HG03139 (cell line): ENCODE measurements around the gene PNPLA3.
"Not testable (repeated sequence)": the region's sequence is repeated elsewhere in the genome, so short reads cannot be mapped to it uniquely, and the experiment has no call there.

Source experiments
- ATAC-seq: cut with Tn5 transposase; IDR thresholded peaks from one replicate; pipeline ENCODE4 v1.9.1; 2021; ENCODE audit not compliant: unreplicated experiment

Gene PNPLA3

DNA sequence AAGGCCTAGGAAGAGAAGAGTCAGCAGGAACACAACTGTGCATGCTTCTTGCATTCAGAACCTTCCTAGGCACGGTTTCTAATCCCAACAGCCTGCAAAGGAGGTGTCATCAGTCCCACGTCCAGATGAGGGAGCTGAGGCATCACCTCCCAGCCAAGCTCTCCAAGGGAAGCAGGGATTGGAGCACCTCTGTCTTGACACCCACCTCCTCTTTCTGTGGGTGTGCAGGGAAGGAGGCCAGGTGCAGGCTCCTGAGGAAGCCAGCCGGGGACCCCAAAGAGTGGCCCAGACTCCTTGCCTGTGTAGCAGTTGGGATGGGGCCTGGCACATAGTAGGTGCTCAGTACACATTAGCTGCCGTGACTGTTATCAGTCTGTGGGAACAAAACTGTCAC lies 33.7 kb upstream of the PNPLA3 start:
- ATAC-seq = no peak

DNA sequence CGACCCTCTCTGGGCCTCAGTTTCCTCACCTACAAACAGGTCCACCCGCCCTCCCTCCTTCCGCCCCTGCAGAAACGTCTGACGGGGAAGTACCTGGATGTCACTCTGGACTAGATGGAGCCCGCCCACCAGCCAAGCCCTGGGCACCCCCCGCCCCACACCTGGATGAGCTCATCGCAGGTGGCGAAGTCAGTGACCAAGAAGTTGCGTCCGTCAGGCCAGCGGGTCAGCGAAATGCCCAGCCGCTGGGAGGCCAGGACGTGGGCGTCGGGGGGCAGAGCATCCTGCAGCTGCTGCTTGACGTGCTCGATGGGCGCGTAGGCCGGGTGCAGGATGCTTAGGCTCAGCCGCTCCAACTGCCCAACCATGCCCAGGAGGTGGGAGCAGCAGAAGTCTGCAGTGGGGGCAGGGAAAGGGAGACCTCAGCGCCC lies 32.7 kb upstream of the PNPLA3 start:
- no peak for ATAC-seq

- no peak for ATAC-seq
Observed at GRCh38 chr22:43891360-43892182, 32.0 kb upstream of the PNPLA3 start, which contains the start of gene PNPLA5. PNPLA5 (minus strand) TSS chr22:43892013; CDS start chr22:43891880, 133 bp downstream.

DNA sequence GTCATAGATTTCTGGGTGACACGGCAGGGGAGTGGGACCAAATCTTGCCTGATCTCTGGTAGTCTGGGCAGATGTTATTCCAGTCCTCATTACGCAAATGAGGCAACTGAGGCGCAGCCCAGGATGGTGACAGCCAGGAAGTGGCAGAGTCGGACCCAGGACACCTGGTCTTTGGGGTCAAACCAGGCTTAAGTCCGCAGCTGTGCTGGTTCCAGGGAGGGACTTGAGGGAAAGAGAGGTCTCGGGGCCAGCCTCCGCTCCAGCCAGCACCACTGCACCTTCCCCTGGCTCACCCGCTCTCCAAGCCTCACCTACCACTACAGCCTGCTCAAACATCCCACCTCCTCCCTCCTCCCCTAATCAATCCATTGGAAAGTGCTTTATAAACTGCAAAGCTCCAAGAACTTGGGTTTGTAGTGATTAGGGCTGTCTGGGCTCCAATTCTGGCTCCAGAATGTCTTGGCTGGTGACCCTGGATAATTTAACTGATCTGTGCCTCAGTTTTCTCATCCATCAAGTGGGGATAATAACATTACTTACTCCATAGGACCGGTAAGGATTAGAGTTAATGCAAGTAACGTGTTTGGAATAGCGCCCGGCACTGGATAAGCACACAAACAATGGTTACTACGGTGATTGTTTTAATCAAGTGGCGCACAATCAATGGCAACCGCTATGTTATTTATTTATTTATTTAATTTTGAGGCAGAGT lies 31.3 kb upstream of the PNPLA3 start:
- no peak for ATAC-seq

- ATAC-seq = no peak
Observed at GRCh38 chr22:43893266-43893665, 30.3 kb upstream of the PNPLA3 start.

GRCh38 chr22:43894122-43894521 lies 29.5 kb upstream of the PNPLA3 start:
- no peak for ATAC-seq

GRCh38 chr22:43895986-43896645 lies 27.5 kb upstream of the PNPLA3 start:
- no peak for ATAC-seq

- no peak for ATAC-seq
Observed at GRCh38 chr22:43897751-43898261, 25.8 kb upstream of the PNPLA3 start.

DNA sequence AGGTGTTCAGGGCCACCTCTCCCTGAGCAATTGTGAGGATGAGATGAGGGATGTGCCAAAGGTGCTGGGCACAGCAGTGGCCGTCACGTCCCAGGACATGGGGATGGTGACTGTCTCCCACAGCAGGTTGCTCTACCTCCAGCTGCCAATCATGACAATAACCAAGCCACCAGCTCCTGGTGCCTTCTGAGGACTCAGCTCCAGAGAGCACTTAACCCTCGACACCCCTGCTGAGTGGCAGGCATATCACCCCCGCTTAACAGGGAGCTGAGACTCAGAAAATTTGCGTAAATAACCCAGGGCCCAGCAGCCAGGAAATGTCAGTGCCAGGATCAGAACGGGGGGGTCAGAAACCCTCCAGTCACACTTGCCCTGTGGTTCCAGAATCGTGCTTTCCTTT lies 23.4 kb upstream of the PNPLA3 start:
- no peak for ATAC-seq

GRCh38 chr22:43901976-43902643 lies 21.5 kb upstream of the PNPLA3 start:
- ATAC-seq = no peak

DNA sequence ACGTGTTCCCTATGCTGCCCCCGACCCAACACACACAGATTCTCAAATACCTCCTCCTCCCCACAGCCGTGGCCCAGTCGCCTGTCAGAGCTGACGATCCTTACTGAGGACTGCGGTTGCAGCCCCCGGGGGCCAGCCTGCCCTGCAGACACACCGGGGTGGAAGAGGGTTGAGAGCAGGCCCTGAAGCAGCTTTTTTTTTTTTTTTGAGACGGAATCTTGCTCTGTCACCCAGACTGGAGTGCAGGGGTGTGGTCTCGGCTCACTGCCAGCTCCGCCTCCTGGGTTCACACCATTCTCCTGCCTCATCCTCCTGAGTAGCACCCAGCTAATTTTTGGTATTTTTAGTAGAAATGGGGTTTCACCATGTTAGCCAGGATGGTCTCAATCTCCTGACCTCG lies 20.6 kb upstream of the PNPLA3 start:
- not testable (repeated sequence) for ATAC-seq

DNA sequence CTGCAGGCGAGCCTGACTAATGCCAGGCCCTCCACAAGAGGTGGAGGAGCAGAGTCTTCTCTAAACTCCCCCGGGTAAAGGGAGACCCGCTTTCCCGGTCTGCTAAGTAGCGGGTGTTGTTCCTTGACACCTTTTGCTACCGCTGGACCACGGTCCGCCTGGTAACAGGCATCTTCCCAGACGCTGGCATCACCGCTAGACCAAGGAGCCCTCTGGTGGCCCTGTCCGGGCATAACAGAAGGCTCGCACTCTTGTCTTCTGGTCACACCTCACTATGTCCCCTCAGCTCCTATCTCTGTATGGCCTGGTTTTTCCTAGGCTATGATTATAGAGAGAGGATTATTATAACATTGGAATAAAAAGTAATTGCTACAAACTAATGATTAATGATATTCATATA lies 19.2 kb upstream of the PNPLA3 start:
- ATAC-seq = not testable (repeated sequence)

GRCh38 chr22:43905681-43906080 lies 17.9 kb upstream of the PNPLA3 start:
- ATAC-seq = no peak

- ATAC-seq = no peak
Observed at GRCh38 chr22:43909708-43910107, 13.9 kb upstream of the PNPLA3 start.

DNA sequence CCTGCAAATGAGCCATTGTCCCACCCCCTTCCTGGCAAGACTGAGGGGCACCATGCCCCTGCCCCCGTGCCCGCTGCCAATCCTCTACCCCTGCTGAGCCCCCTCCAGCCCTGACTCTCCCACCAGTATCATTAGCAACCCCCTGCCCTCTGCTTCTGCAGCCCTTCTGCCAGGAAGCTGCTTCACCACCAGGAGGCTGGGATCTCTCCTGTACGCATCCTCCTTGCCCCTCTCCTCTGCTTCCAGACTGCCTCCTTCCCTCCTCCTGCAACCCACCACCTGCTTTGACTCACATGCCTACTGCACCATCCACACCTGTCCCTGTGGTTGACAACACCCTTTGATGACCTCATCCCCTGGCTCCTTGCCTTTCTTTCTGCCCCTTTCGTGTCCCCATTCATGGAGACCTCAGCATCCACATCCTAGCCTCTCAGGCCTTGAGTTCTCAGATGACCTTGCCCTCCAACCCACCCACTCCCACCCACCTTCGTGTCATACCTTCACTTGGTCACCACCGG lies 13.4 kb upstream of the PNPLA3 start:
- ATAC-seq = no peak

DNA sequence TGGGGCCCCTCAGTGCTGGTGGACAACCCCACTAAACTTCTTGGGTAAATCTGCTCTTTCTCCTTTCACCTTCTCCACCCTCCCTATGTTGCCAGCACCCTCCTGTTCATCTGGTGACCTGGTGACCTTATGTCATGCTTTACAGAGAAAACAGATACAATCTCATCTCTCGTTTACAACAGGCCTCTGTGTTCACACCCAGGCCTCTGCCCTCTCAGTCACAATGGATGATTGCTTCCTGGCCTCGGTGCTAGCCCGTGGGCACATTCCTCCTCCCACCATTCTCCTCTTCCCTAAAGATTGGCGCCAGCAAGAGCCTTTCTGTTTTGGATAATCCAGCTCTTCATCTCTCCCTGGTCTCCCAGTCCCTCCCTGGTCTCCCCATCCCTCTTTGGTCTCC lies 12.3 kb upstream of the PNPLA3 start:
- no peak for ATAC-seq

GRCh38 chr22:43917521-43917920 lies 6.1 kb upstream of the PNPLA3 start:
- ATAC-seq = no peak

GRCh38 chr22:43919106-43919973 lies 4.3 kb upstream of the PNPLA3 start:
- no peak for ATAC-seq

- ATAC-seq = no peak
Observed at GRCh38 chr22:43921370-43921769, 2.2 kb upstream of the PNPLA3 start.

- ATAC-seq = no peak
Observed at GRCh38 chr22:43922123-43922522, 1.5 kb upstream of the PNPLA3 start.
